Transverse colon (tissue), 4 donors: ENCODE measurements around the gene PSMG2. TPM values are rescaled to one million over a fixed set of nuclear protein-coding genes. Genes with fewer than 3 reads are reported as not detected.

Experiments
- DNase-seq: peaks from one replicate; pipeline ENCODE4 v3.0.0-alpha.2; 2019
- H3K27ac ChIP-seq, 4 donors: fragments of 200-600 bp; sonication (generic); 2 replicates each; pipeline ENCODE4 v1.5.1; 2016 to 2018; ENCODE audit warnings: inconsistent platforms in 4 of 4
- H3K27me3 ChIP-seq: fragments of 200-600 bp; sonication (generic); 2 replicates; pipeline ENCODE4 v1.5.1; 2017; ENCODE audit warnings: inconsistent platforms
- H3K36me3 ChIP-seq, 4 donors: fragments of 200-600 bp; sonication (generic); 2 replicates each; pipeline ENCODE4 v1.5.1; 2017 to 2019; ENCODE audit warnings: inconsistent platforms in 4 of 4
- H3K4me1 ChIP-seq, 4 donors: fragments of 200-600 bp; sonication (generic); 2 replicates each; pipeline ENCODE4 v1.5.1; 2017 to 2020; ENCODE audit warnings: inconsistent platforms in 4 of 4
- H3K4me3 ChIP-seq, 4 donors: fragments of 200-600 bp; sonication (generic); 1 replicate in 1 of 4; 2 replicates in 3 of 4; pipeline versions ENCODE4 v1.5.1 to v1.6.1; 2017 to 2019; ENCODE audit warnings: inconsistent platforms in 4 of 4
- H3K9me3 ChIP-seq, 2 donors: fragments of 200-600 bp; sonication (generic); 2 replicates each; pipeline ENCODE4 v1.5.1; 2017 to 2019; ENCODE audit warnings: inconsistent platforms in 2 of 2
- CTCF ChIP-seq, 5 experiments: fragments of 200-600 bp in 3 of 5; fragments of 450-650 bp in 2 of 5; sonication (generic) in 3 of 5; IDR thresholded peaks; 1 replicate in 2 of 5; 2 replicates in 3 of 5; pipeline ENCODE4 v1.5.1; 2016 to 2017; ENCODE audit warnings: antibody characterized with exemption in 5 of 5, inconsistent platforms in 3 of 5, mild to moderate bottlenecking in 2 of 5, moderate library complexity in 1 of 5
- EP300 ChIP-seq: sonication (generic); formaldehyde crosslinking; IDR thresholded peaks from one replicate; pipeline ENCODE4 v1.6.1; 2017; ENCODE audit warnings: antibody characterized with exemption, low read depth
- POLR2A ChIP-seq: fragments of 450-650 bp; IDR thresholded peaks from one replicate; pipeline ENCODE4 v1.6.1; 2016; ENCODE audit warnings: antibody characterized with exemption, mild to moderate bottlenecking, moderate library complexity
- POLR2AphosphoS5 ChIP-seq, 3 donors: sonication (generic); formaldehyde crosslinking; IDR thresholded peaks; one replicate each; pipeline ENCODE4 v1.6.1; 2016; ENCODE audit warnings: antibody characterized with exemption in 3 of 3
- WGBS, 2 donors: methylation state at CpG; one replicate each; pipeline ENCODE4 v1.1.5; 2018; ENCODE audit warnings: low coverage in 1 of 2; 5-methylcytosine and 5-hydroxymethylcytosine counted together
- in situ Hi-C, 4 donors: fragments of 200-750 bp; cut with MboI; loops; one replicate each; pipeline versions ENCODE4 v1.15.0 to v1.15.1; 2017; ENCODE audit warnings: low sequenced_read_pairs in 3 of 4, low pct_ligation_motif_present in 1 of 4, low pct_unique_long_range_greater_than_20kb in 1 of 4
- intact Hi-C: fragments of 100-400 bp; cut with DNase I; formaldehyde crosslinking; loops from one replicate; pipeline ENCODE4 v1.15.1; 2023; ENCODE audit warnings: low total_unique reads
- total RNA-seq, 4 donors: library from RNA; depleted of rRNA; stranded (reverse); fragments of >200 nt; gene quantifications; one replicate each; pipeline ENCODE4 v1.1.0, GENCODE V29; 2016

PSMG2 gene
- total RNA-seq, 4 donors from 2014 or later, result 14.7 to 80.4 (median 55.0) TPM

DNA sequence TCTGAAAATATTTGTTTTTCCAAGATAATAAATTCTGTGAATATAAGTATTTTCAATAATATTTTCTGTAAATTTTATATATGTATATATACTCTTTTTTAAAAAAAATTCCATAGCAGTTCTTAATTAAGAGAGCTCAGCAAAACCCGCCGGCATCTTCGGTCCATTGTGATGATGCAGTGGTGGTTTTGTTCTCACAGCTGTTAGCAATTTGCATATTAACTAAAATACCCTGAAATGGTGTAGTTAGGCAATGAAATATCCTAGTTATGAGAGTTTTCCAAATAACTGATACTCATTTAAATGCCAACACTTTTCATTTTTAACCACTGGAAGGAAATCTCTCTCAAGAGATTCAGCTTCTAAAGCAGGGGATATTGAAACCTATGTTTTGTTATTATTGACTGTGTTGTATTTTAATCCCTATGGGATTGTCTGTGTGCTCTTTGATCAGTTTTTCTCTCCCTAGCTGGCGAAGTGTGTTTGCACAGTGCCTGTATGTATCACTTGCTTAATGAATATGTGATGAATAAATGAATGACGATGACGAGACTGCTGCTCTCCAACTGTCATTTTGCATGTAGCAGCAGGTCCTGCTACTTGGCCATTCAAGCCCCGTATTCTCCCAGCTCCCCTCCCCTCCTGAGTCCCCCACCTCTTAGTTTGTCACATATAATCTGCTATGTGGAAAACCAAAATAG, 42.4 kb downstream of the PSMG2 start:
- intact Hi-C loops, result no loop called here
- TF ChIP-seq EP300 (no peak), CTCF (IDR thresholded peaks at IDR 0.05) (no peak), POLR2AphosphoS5 (IDR thresholded peaks at IDR 0.05) (no peak), POLR2A (no peak)
- no peak for DNase-seq
- no peak overlapping the region for H3K4me3 ChIP-seq
- no peaks in the 10 kb centered on the region for H3K36me3 ChIP-seq
- 90 to 92% methylated on average over 7 of the region's 7 CpGs for WGBS, 2 donors
- in situ Hi-C loops, result loop anchor here in 3 of 4 donors (10.0 to 25.0 kb wide), 3 partner anchors 150 to 417 kb away; no protein-coding TSS in a partner anchor
- no peaks in the 10 kb centered on the region for H3K4me1 ChIP-seq
- H3K27ac ChIP-seq, result no peak overlapping the region
- H3K27me3 ChIP-seq, result no peaks in the 10 kb centered on the region
- H3K9me3 ChIP-seq, result no peaks in the 10 kb centered on the region

DNA sequence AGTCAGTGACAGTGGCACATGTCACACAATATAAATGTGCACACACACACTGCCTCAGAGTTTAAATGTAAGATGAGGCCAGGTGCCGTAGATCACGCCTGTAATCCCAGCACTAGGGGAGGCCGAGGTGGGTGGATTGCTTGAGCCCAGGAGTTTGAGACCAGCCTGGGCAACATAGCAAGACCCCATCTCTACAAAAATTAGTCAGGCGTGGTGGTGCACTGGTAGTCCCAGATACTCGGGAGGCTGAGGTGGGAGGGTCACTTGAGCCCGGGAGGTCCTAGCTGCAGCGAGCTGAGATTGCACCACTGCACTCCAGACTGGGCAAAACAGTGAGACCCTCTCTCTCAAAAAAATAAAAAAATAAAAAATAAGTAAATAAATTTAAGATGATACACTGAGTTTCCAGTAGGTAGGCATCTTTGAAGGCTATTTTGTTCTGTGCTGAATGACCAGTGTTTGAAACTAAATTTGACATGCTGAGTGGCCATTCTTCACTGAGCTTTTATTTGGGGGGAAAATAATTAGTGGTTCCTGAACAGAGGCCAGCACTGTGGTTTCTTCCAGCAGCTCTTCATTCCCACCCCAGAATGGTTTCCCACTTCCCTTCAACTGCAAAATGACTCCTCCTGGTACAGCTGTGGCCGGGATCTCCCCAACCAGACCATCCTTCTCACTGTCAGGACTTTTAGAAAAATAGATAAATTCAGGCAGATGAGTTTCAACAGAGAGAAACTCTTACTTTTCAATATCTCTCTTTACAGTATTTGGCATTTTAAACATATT, 44.9 kb downstream of the PSMG2 start:
- intact Hi-C loops, result no loop called here
- DNase-seq, result no peak
- WGBS, 2 donors, result 85 to 89% methylated on average over 4 to 8 of the region's 8 CpGs
- in situ Hi-C loops, result loop anchor here in 3 of 4 donors (10.0 to 25.0 kb wide), 3 partner anchors 147 to 415 kb away; no protein-coding TSS in a partner anchor
- no peak for TF ChIP-seq POLR2AphosphoS5 (IDR thresholded peaks at IDR 0.05)
- no peak for TF ChIP-seq EP300
- TF ChIP-seq CTCF (IDR thresholded peaks at IDR 0.05), result no peak
- no peak for TF ChIP-seq POLR2A
- Histone ChIP-seq H3K4me1 (no peaks in the 10 kb centered on the region), H3K27me3 (no peaks in the 10 kb centered on the region), H3K4me3 (no peak overlapping the region), H3K9me3 (no peaks in the 10 kb centered on the region), H3K27ac (no peak overlapping the region), H3K36me3 (no peaks in the 10 kb centered on the region)

DNA sequence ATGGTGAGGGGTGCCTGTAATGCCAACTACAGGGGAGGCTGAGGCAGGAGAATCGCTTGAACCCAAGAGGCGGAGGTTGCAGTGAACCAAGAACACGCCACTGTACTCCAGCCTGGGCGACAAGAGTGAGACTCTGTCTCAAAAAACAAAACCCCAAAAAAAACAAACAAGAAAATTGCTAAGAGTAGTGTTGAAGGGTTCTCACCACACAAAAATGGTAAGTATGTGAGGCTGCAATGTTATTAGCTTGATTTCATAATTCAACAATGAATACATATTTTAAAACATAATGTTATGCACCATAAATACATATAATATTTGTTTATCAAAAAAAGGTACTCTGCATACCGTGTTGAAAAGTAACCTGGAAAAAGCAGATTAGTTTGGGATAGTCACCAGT, 45.8 kb downstream of the PSMG2 start:
- H3K4me3 ChIP-seq, result no peak overlapping the region
- H3K27ac ChIP-seq, result no peak overlapping the region
- H3K27me3 ChIP-seq, result no peaks in the 10 kb centered on the region
- intact Hi-C loops, result no loop called here
- in situ Hi-C loops, result loop anchor here in 3 of 4 donors (10.0 to 25.0 kb wide), 3 partner anchors 146 to 414 kb away; no protein-coding TSS in a partner anchor
- no peaks in the 10 kb centered on the region for H3K36me3 ChIP-seq
- H3K9me3 ChIP-seq, result no peaks in the 10 kb centered on the region
- no peak for TF ChIP-seq POLR2AphosphoS5 (IDR thresholded peaks at IDR 0.05)
- TF ChIP-seq POLR2A, result no peak
- no peak for TF ChIP-seq EP300
- no peak for TF ChIP-seq CTCF (IDR thresholded peaks at IDR 0.05)
- 87 to 89% methylated on average over 4 to 5 of the region's 5 CpGs for whole genome bisulfite sequencing, 2 donors
- no peaks in the 10 kb centered on the region for H3K4me1 ChIP-seq
- DNase-seq, result no peak

DNA sequence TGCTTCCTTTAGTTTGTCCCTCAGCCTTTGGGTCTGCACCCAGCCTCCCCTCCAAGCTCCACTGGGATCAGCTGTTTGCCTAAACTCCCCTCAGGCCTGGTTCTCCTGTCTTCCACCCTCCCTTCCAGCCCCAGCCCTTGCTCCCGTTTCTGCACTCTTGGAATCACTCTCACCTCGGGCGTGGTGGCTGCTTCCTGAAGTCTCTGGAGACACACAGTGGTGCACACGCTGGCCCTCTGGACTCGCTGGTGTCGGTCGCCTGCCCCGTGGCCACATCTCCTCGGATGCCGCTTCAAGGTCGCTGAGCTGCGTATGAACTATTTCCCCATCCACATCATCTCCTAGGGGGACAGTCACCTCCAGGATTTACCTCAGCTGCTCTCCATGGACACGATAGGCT, 46.3 kb downstream of the PSMG2 start:
- DNase-seq, result no peak
- Histone ChIP-seq H3K4me1 (no peaks in the 10 kb centered on the region), H3K27ac (no peak overlapping the region), H3K27me3 (no peaks in the 10 kb centered on the region), H3K4me3 (no peak overlapping the region), H3K9me3 (no peaks in the 10 kb centered on the region), H3K36me3 (no peaks in the 10 kb centered on the region)
- 73 to 78% methylated on average over 11 to 13 of the region's 13 CpGs for WGBS, 2 donors
- in situ Hi-C loops, result loop anchor here in 3 of 4 donors (10.0 to 25.0 kb wide), 3 partner anchors 146 to 413 kb away; no protein-coding TSS in a partner anchor
- TF ChIP-seq POLR2A (no peak), CTCF (IDR thresholded peaks at IDR 0.05) (no peak), EP300 (no peak), POLR2AphosphoS5 (IDR thresholded peaks at IDR 0.05) (no peak)
- intact Hi-C loops, result no loop called here
